GM12878 (cell line): ENCODE results near the gene WDR31. TPM values are rescaled to one million over a fixed set of nuclear protein-coding genes. Genes with fewer than 3 reads are reported as not detected.

Experiments
- ATAC-seq: fragments of 200-7000 bp; cut with Tn5 transposase; 3 replicates; pipeline ENCODE4 v1.9.1; 2020; ENCODE audit warnings: mild to moderate bottlenecking, moderate library complexity
- BruUV-seq: library from RNA; stranded (reverse); fragments of 400-500 nt; replicated peaks from 2 replicates; lab custom pipeline; 2021; lab: Mats Ljungman, UMichigan
- CTCF ChIA-PET: fragments of 300-600 bp; sonication (Branson Sonifier 250); formaldehyde crosslinking; extraction: SDS; loops from one replicate; lab custom pipeline; 2021; ENCODE audit warnings: inconsistent platforms; lab: Yijun Ruan, JAX
- POLR2A ChIA-PET: fragments of 350-600 bp; formaldehyde crosslinking; extraction: SDS; loops from one replicate; lab custom pipeline; 2021; ENCODE audit warnings: inconsistent platforms; lab: Charles Lee
- RAD21 ChIA-PET: fragments of 300-600 bp; sonication (Branson Sonifier 250); formaldehyde crosslinking; loops from one replicate; lab custom pipeline; 2023; ENCODE audit warnings: antibody characterized with exemption; ENCODE audit not compliant: unreplicated experiment; lab: Charles Lee
- SMC1A ChIA-PET: fragments of 300-600 bp; sonication (Branson Sonifier 250); formaldehyde crosslinking; loops from one replicate; lab custom pipeline; 2023; ENCODE audit not compliant: unreplicated experiment, uncharacterized antibody; lab: Charles Lee
- DNase-seq: peaks from one replicate; pipeline ENCODE4 v3.0.0-alpha.2; 2011; ENCODE audit warnings: low read depth, low spot score
- FAIRE-seq: peaks from 3 replicates; lab custom pipeline; 2011; peaks lifted over from hg19 to GRCh38; lab: Jason Lieb, UNC
- H2AFZ ChIP-seq: 2 replicates; pipeline ENCODE4 v1.6.0; 2011; ENCODE audit warnings: low read depth, low read length, control low read depth; ENCODE audit not compliant: control insufficient read depth
- H3K27ac ChIP-seq: 2 replicates; pipeline ENCODE4 v1.5.1; 2011; ENCODE audit warnings: control low read depth; ENCODE audit not compliant: control insufficient read depth, insufficient read depth
- H3K27me3 ChIP-seq, 2 experiments: replicated peaks in 1 of 2; 2 replicates each; pipeline versions ENCODE4 v1.6.0 to v1.6.1; 2011; ENCODE audit warnings: low read length in 1 of 2; ENCODE audit not compliant: control insufficient read depth in 2 of 2, insufficient read depth in 2 of 2
- H3K36me3 ChIP-seq, 2 experiments: 2 replicates each; pipeline ENCODE4 v1.5.1; 2011; ENCODE audit warnings: low read length in 1 of 2; ENCODE audit not compliant: control insufficient read depth in 2 of 2, insufficient read depth in 2 of 2
- H3K4me1 ChIP-seq: 2 replicates; pipeline ENCODE4 v1.6.1; 2011; ENCODE audit warnings: mild to moderate bottlenecking, low read length, moderate library complexity, mixed read lengths; ENCODE audit not compliant: control insufficient read depth, insufficient read depth
- H3K4me2 ChIP-seq: 2 replicates; pipeline ENCODE4 v1.6.0; 2011; ENCODE audit warnings: control low read depth; ENCODE audit not compliant: control insufficient read depth, insufficient read depth
- H3K4me3 ChIP-seq: fragments of 200-600 bp; sonication (generic); 2 replicates; pipeline ENCODE4 v1.5.1; 2016
- H3K79me2 ChIP-seq: 2 replicates; pipeline ENCODE4 v1.6.0; 2011; ENCODE audit warnings: low read length; ENCODE audit not compliant: control insufficient read depth, insufficient read depth
- H3K9ac ChIP-seq: 2 replicates; pipeline ENCODE4 v1.8.0; 2011; ENCODE audit warnings: low read length, control low read depth, mixed read lengths; ENCODE audit not compliant: control insufficient read depth, insufficient read depth
- H3K9me3 ChIP-seq: replicated peaks from 3 replicates; pipeline ENCODE4 v1.5.1; 2011; ENCODE audit warnings: mild to moderate bottlenecking, low read length; ENCODE audit not compliant: control insufficient read depth, insufficient read depth
- H4K20me1 ChIP-seq: 2 replicates; pipeline ENCODE4 v1.6.0; 2011; ENCODE audit not compliant: control insufficient read depth, insufficient read depth
- CHD4 ChIP-seq: fragments of 200-600 bp; sonication (generic); IDR thresholded peaks from 2 replicates; pipeline ENCODE4 v1.6.1; 2016; ENCODE audit warnings: mild to moderate bottlenecking
- FOS ChIP-seq: IDR thresholded peaks from 3 replicates; pipeline ENCODE4 v1.6.1; 2011; ENCODE audit warnings: borderline replicate concordance; ENCODE audit not compliant: insufficient read length; ENCODE audit errors: extremely low read depth
- HDAC2 ChIP-seq: fragments of 200-600 bp; sonication (generic); IDR thresholded peaks from 2 replicates; pipeline ENCODE4 v1.6.1; 2017
- IKZF1 ChIP-seq: fragments of 450-650 bp; conservative IDR thresholded peaks from 2 replicates; pipeline ENCODE4 v1.6.1; 2017; ENCODE audit warnings: antibody characterized with exemption, mild to moderate bottlenecking
- MTA2 ChIP-seq: fragments of 450-650 bp; IDR thresholded peaks from 2 replicates; pipeline ENCODE4 v1.6.1; 2016; ENCODE audit warnings: low read depth, mild to moderate bottlenecking, moderate library complexity
- NFIC ChIP-seq: IDR thresholded peaks from 2 replicates; pipeline ENCODE4 v1.6.1; 2012; ENCODE audit warnings: low read depth, mild to moderate bottlenecking, inconsistent platforms, low read length, moderate library complexity
- NR2C2 ChIP-seq: IDR thresholded peaks from 2 replicates; pipeline ENCODE4 v1.6.1; 2011; ENCODE audit warnings: borderline replicate concordance, low read depth; ENCODE audit not compliant: control insufficient read depth, insufficient read length
- RCOR1 ChIP-seq: conservative IDR thresholded peaks from 2 replicates; pipeline ENCODE4 v1.6.1; 2012; ENCODE audit warnings: low read depth, low read length, improper control_type of control experiment
- RELA ChIP-seq: fragments of 450-650 bp; IDR thresholded peaks from 2 replicates; pipeline ENCODE4 v1.8.0; 2014; ENCODE audit warnings: borderline replicate concordance; ENCODE audit not compliant: partially characterized antibody
- RFX5 ChIP-seq: IDR thresholded peaks from 2 replicates; pipeline ENCODE4 v1.6.1; 2011; ENCODE audit warnings: low read depth, low read length, improper control_type of control experiment
- RUNX3 ChIP-seq: IDR thresholded peaks from 2 replicates; pipeline ENCODE4 v1.6.1; 2012; ENCODE audit warnings: low read length, inconsistent platforms
- SPI1 ChIP-seq: IDR thresholded peaks from 2 replicates; pipeline ENCODE4 v1.6.1; 2011; ENCODE audit warnings: low read depth, mild to moderate bottlenecking, low read length, moderate library complexity, borderline replicate concordance; ENCODE audit not compliant: insufficient read depth
- TAF1 ChIP-seq: IDR thresholded peaks from 2 replicates; pipeline ENCODE4 v1.6.1; 2011; ENCODE audit warnings: mild to moderate bottlenecking, low read depth, low read length, borderline replicate concordance
- YY1 ChIP-seq: IDR thresholded peaks from 2 replicates; pipeline ENCODE4 v1.6.1; 2011; ENCODE audit warnings: low read depth, mild to moderate bottlenecking, low read length
- WGBS: methylation state at CpG from one replicate; pipeline ENCODE4 v1.1.6; 2016; ENCODE audit warnings: low lambda C conversion rate; ENCODE audit not compliant: insufficient replicate concordance, insufficient coverage; ENCODE audit errors: missing lambda C conversion rate; 5-methylcytosine and 5-hydroxymethylcytosine counted together
- in situ Hi-C: fragments of 300-500 bp; cut with MboI; formaldehyde crosslinking; loops from 9 replicates; pipeline ENCODE4 v1.14.3; 2018; ENCODE audit warnings: mixed read lengths
- intact Hi-C: fragments of 100-400 bp; cut with micrococcal nuclease; formaldehyde crosslinking; loops from one replicate; pipeline ENCODE4 v1.14.2; 2022; ENCODE audit not compliant: unreplicated experiment
- polyA plus RNA-seq, 11 experiments: library from polyadenylated mRNA; depleted of rRNA in 4 of 11; unstranded in 6 of 11; stranded (reverse) in 5 of 11; fragments of >200 nt; fragmentation: Nextera tagmentation in 4 of 11; fragmentation: Illumina TruSeq in 1 of 11; extraction: Ambion mirVana in 4 of 11; extraction: Trizol in 1 of 11; gene quantifications; 1 replicate in 1 of 11; 2 replicates in 10 of 11; pipeline versions ENCODE4 v1.2.1 to v1.2.3, GENCODE V29; 2011 to 2016; ENCODE audit warnings: inconsistent platforms in 2 of 11, missing spikeins in 2 of 11, low read depth in 1 of 11
- total RNA-seq, 4 experiments: library from RNA; depleted of rRNA in 3 of 4; stranded (reverse); fragments of >200 nt in 3 of 4; fragmentation: Illumina TruSeq in 1 of 4; extraction: Trizol in 1 of 4; gene quantifications; 2 replicates each; pipeline versions ENCODE4 v1.2.1 to v1.2.3, GENCODE V29; 2013 to 2021
- TF ChIP-seq, protein P1 (sequence below): fragments of 450-650 bp; conservative IDR thresholded peaks from 2 replicates; pipeline ENCODE4 v1.6.1; 2017; ENCODE audit warnings: mild to moderate bottlenecking, moderate library complexity
- TF ChIP-seq, protein P2 (sequence below): IDR thresholded peaks from 2 replicates; pipeline ENCODE4 v1.6.1; 2012; ENCODE audit warnings: low read depth, low read length, improper control_type of control experiment
- TF ChIP-seq, protein P3 (sequence below): fragments of 450-650 bp; IDR thresholded peaks from 2 replicates; pipeline ENCODE4 v1.6.1; 2017; ENCODE audit warnings: mild to moderate bottlenecking, moderate library complexity

WDR31 gene
- total and polyA plus RNA-seq, 10 of the 15 experiments (the other 5 are each of a cell fraction or from before 2014, with no cell fraction given): 0.26 to 1.7 (median 0.79) TPM

DNA sequence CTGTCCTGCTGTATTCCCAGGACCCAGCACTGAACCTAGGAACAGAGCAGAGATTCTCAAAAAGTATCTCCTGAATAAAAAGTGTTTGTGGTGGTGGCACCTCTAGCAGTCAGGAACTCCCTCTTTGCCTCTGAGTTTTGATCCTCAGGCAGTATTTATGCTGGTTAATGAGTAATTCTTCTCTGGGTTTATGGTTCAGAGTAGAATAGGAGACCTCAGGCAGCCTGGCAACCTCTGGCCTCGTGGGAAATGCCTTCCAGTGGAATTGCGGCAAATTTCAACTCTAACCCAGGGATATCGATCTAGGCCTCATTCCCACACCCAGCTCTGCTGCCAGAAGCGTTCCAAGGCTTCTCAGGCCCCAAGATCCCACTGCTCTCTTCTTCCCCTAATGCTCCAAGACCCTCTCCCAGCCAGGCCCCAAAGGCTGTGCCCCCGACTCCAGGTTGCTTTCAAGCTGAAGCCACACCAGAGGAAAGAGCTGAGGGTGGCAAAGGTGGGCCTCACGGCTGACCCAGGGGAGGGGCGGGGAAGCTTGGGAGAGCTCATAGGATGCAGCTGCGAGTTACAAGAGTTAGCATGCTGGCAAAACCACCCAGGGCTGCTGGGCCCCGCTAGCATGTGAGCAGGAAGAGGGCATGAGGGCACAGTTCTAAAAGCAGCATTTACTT is 47.6 kb upstream of the WDR31 start:
- intact Hi-C loops: no loop called here
- in situ Hi-C loops: no loop called here
- H2AFZ ChIP-seq: no peak overlapping the region
- WGBS: 97% methylated on average over 9 of the region's 9 CpGs
- no peak overlapping the region for H3K4me2 ChIP-seq
- TF ChIP-seq RUNX3 (no peak), TAF1 (no peak), CHD4 (no peak), YY1 (no peak), NR2C2 (no peak), IKZF1 (no peak), SPI1 (no peak), RELA (no peak), MTA2 (no peak), HDAC2 (no peak), FOS (no peak), RFX5 (no peak), NFIC (no peak), RCOR1 (no peak)
- TF ChIP-seq, protein P1, sequence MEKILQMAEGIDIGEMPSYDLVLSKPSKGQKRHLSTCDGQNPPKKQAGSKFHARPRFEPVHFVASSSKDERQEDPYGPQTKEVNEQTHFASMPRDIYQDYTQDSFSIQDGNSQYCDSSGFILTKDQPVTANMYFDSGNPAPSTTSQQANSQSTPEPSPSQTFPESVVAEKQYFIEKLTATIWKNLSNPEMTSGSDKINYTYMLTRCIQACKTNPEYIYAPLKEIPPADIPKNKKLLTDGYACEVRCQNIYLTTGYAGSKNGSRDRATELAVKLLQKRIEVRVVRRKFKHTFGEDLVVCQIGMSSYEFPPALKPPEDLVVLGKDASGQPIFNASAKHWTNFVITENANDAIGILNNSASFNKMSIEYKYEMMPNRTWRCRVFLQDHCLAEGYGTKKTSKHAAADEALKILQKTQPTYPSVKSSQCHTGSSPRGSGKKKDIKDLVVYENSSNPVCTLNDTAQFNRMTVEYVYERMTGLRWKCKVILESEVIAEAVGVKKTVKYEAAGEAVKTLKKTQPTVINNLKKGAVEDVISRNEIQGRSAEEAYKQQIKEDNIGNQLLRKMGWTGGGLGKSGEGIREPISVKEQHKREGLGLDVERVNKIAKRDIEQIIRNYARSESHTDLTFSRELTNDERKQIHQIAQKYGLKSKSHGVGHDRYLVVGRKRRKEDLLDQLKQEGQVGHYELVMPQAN: no peak
- TF ChIP-seq, protein P2, sequence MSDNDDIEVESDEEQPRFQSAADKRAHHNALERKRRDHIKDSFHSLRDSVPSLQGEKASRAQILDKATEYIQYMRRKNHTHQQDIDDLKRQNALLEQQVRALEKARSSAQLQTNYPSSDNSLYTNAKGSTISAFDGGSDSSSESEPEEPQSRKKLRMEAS: no peak
- TF ChIP-seq, protein P3, sequence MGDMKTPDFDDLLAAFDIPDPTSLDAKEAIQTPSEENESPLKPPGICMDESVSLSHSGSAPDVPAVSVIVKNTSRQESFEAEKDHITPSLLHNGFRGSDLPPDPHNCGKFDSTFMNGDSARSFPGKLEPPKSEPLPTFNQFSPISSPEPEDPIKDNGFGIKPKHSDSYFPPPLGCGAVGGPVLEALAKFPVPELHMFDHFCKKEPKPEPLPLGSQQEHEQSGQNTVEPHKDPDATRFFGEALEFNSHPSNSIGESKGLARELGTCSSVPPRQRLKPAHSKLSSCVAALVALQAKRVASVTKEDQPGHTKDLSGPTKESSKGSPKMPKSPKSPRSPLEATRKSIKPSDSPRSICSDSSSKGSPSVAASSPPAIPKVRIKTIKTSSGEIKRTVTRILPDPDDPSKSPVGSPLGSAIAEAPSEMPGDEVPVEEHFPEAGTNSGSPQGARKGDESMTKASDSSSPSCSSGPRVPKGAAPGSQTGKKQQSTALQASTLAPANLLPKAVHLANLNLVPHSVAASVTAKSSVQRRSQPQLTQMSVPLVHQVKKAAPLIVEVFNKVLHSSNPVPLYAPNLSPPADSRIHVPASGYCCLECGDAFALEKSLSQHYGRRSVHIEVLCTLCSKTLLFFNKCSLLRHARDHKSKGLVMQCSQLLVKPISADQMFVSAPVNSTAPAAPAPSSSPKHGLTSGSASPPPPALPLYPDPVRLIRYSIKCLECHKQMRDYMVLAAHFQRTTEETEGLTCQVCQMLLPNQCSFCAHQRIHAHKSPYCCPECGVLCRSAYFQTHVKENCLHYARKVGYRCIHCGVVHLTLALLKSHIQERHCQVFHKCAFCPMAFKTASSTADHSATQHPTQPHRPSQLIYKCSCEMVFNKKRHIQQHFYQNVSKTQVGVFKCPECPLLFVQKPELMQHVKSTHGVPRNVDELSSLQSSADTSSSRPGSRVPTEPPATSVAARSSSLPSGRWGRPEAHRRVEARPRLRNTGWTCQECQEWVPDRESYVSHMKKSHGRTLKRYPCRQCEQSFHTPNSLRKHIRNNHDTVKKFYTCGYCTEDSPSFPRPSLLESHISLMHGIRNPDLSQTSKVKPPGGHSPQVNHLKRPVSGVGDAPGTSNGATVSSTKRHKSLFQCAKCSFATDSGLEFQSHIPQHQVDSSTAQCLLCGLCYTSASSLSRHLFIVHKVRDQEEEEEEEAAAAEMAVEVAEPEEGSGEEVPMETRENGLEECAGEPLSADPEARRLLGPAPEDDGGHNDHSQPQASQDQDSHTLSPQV: no peak
- POLR2A ChIA-PET: no interaction called here
- no peaks in the 10 kb centered on the region for H3K79me2 ChIP-seq
- H3K9me3 ChIP-seq: no peaks in the 10 kb centered on the region
- H3K9ac ChIP-seq: no peak overlapping the region
- no peak overlapping the region for H3K27ac ChIP-seq
- DNase-seq (no peak), ATAC-seq (no peak), FAIRE-seq (no peak)
- CTCF ChIA-PET: interaction anchor here (1.1 to 1.3 kb wide), 2 partner anchors 8 to 14 kb away, joined by 4 to 5 read pairs; partner anchors contain the start of gene ALAD
- SMC1A ChIA-PET: no interaction called here
- H3K27me3 ChIP-seq: no peaks in the 10 kb centered on the region
- H4K20me1 ChIP-seq: no peaks in the 10 kb centered on the region; the same call in 1 of the 2 replicates
- H3K4me1 ChIP-seq: no peaks in the 10 kb centered on the region
- no TSS peak for BruUV-seq
- no peak overlapping the region for H3K4me3 ChIP-seq
- H3K36me3 ChIP-seq: peaks cover 0 to 10% of the 10 kb centered on the region in 2 experiments; a peak in 3 of 4 replicates
- RAD21 ChIA-PET: no interaction called here
